Esophagus squamous epithelium (tissue), 5 donors: ENCODE data around the gene SLC6A7. TPM values are rescaled to one million over a fixed set of nuclear protein-coding genes. Genes with fewer than 3 reads are reported as not detected.

Experiments
- DNase-seq: peaks from one replicate; lab custom pipeline; 2025; lab: John Stamatoyannopoulos, UW
- H3K27ac ChIP-seq, 4 donors: fragments of 200-600 bp; sonication (generic); one replicate each; pipeline ENCODE4 v1.5.1; 2016 to 2019; ENCODE audit warnings: mild to moderate bottlenecking in 1 of 4
- H3K27me3 ChIP-seq, 4 donors: fragments of 200-600 bp; sonication (generic); 1 replicate in 3 of 4; 2 replicates in 1 of 4; pipeline versions ENCODE4 v1.5.1 to v1.6.0; 2017 to 2021; ENCODE audit warnings: antibody characterized with exemption in 1 of 4
- H3K36me3 ChIP-seq, 3 donors: fragments of 200-600 bp; sonication (generic); one replicate each; pipeline ENCODE4 v1.5.1; 2016 to 2019
- H3K4me1 ChIP-seq, 3 donors: fragments of 200-600 bp; sonication (generic); one replicate each; pipeline ENCODE4 v1.5.1; 2017 to 2019
- H3K4me3 ChIP-seq, 4 donors: fragments of 200-600 bp; sonication (generic); 1 replicate in 3 of 4; 2 replicates in 1 of 4; pipeline ENCODE4 v1.5.1; 2016 to 2019; ENCODE audit warnings: mild to moderate bottlenecking in 2 of 4, moderate library complexity in 1 of 4
- H3K9me3 ChIP-seq, 3 donors: fragments of 200-600 bp; sonication (generic); one replicate each; pipeline ENCODE4 v1.5.1; 2016 to 2019
- POLR2A ChIP-seq, 4 donors: fragments of 450-650 bp; IDR thresholded peaks; one replicate each; pipeline ENCODE4 v1.6.1; 2017; ENCODE audit warnings: antibody characterized with exemption in 4 of 4, mild to moderate bottlenecking in 4 of 4, moderate library complexity in 3 of 4
- WGBS, 2 donors: methylation state at CpG; one replicate each; pipeline ENCODE4 v1.1.5; 2018; 5-methylcytosine and 5-hydroxymethylcytosine counted together
- intact Hi-C: fragments of 100-400 bp; cut with DNase I; formaldehyde crosslinking; loops from one replicate; pipeline ENCODE4 v1.15.0; 2022
- total RNA-seq, 4 donors: library from RNA; depleted of rRNA; stranded (reverse); fragments of >200 nt; gene quantifications; one replicate each; pipeline ENCODE4 v1.1.0, GENCODE V29; 2016
- TF ChIP-seq, protein P1 (sequence below), 6 experiments: fragments of 450-650 bp in 4 of 6; fragments of 200-600 bp in 2 of 6; sonication (generic) in 2 of 6; IDR thresholded peaks; one replicate each; pipeline ENCODE4 v1.5.1; 2016 to 2019; ENCODE audit warnings: antibody characterized with exemption in 6 of 6, mild to moderate bottlenecking in 4 of 6, moderate library complexity in 4 of 6
- donor health status: DM: yes; HTN: yes; CAD: no.

The SLC6A7 gene
- total RNA-seq, 4 donors from 2014 or later: not detected

DNA sequence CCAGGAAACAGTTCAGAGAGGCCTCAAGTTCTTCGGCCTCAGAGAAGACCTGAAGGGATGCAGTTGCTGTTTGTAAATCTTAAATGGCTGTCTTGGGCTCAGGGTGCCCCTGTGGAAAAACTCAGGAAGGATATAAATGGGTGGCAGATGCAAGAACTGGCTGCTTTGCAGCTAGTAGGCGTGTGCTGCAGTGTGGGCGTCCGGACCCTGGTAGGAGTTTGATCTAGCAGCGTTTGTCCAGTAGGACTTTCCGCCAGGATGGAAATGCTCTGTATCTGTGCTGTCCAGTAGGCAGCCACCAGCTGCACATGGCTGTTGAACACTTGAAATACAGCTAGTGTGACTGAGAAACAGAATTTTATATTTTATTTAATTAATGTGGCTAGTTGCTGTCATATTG is 15.6 kb upstream of the SLC6A7 start:
- no peak for DNase-seq
- intact Hi-C loops: no loop called here
- WGBS, 2 donors: 90 to 91% methylated on average over 5 to 6 of the region's 6 CpGs
- H3K4me1 ChIP-seq: peaks cover 0 to 6% (median 0%) of the 10 kb centered on the region in 3 donors
- H3K4me3 ChIP-seq: no peak overlapping the region
- H3K36me3 ChIP-seq: no peaks in the 10 kb centered on the region
- H3K27ac ChIP-seq: no peak overlapping the region
- TF ChIP-seq POLR2A (IDR thresholded peaks at IDR 0.05): no peak
- TF ChIP-seq, protein P1, sequence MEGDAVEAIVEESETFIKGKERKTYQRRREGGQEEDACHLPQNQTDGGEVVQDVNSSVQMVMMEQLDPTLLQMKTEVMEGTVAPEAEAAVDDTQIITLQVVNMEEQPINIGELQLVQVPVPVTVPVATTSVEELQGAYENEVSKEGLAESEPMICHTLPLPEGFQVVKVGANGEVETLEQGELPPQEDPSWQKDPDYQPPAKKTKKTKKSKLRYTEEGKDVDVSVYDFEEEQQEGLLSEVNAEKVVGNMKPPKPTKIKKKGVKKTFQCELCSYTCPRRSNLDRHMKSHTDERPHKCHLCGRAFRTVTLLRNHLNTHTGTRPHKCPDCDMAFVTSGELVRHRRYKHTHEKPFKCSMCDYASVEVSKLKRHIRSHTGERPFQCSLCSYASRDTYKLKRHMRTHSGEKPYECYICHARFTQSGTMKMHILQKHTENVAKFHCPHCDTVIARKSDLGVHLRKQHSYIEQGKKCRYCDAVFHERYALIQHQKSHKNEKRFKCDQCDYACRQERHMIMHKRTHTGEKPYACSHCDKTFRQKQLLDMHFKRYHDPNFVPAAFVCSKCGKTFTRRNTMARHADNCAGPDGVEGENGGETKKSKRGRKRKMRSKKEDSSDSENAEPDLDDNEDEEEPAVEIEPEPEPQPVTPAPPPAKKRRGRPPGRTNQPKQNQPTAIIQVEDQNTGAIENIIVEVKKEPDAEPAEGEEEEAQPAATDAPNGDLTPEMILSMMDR (IDR thresholded peaks at IDR 0.05): no peak
- peaks cover 0 to 14% (median 0%) of the 10 kb centered on the region in 4 donors for H3K27me3 ChIP-seq
- H3K9me3 ChIP-seq: no peaks in the 10 kb centered on the region

GRCh38 chr5:150175076-150175475 is 14.8 kb upstream of the SLC6A7 start:
- 13 to 40% methylated on average over 1 of the region's 1 CpG for WGBS, 2 donors
- Histone ChIP-seq H3K27ac (no peak overlapping the region), H3K36me3 (no peaks in the 10 kb centered on the region), H3K4me3 (no peak overlapping the region), H3K4me1 (peaks cover 0 to 14% (median 6%) of the 10 kb centered on the region in 3 donors), H3K27me3 (peaks cover 0 to 8% (median 0%) of the 10 kb centered on the region in 4 donors), H3K9me3 (no peaks in the 10 kb centered on the region)
- DNase-seq: no peak
- TF ChIP-seq, protein P1 (IDR thresholded peaks at IDR 0.05): no peak
- TF ChIP-seq POLR2A (IDR thresholded peaks at IDR 0.05): no peak
- intact Hi-C loops: no loop called here

DNA sequence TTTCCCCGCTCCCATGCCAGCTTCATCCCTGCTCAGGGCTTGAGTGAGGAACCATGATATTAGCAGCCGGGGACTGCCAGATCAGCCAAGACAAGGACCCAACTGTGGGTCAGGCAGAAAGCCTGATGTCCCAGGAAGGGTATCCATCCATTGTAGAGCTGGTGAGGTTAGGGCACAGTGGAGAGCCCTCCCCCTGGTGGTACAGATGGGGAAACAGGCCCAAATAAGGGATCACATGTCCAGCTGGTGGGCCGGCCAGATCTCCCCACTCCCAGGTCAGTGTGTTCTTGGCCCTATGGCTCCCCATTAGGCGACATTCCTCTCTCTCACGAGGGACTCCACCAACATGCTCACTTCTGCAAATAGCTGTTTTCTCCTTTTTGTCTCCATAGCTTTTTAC is 14.3 kb upstream of the SLC6A7 start:
- Histone ChIP-seq H3K4me3 (no peak overlapping the region), H3K4me1 (peaks cover 2 to 19% (median 9%) of the 10 kb centered on the region in 3 donors), H3K27me3 (peaks cover 0 to 4% (median 0%) of the 10 kb centered on the region in 4 donors), H3K36me3 (no peaks in the 10 kb centered on the region), H3K27ac (no peak overlapping the region), H3K9me3 (no peaks in the 10 kb centered on the region)
- intact Hi-C loops: no loop called here
- WGBS, 2 donors: 59 to 62% methylated on average over 4 of the region's 5 CpGs
- TF ChIP-seq POLR2A (IDR thresholded peaks at IDR 0.05): no peak
- TF ChIP-seq, protein P1 (IDR thresholded peaks at IDR 0.05): peak in 3 of 6 experiments; percentile 15 to 23 (median 16)
- DNase-seq: no peak

DNA sequence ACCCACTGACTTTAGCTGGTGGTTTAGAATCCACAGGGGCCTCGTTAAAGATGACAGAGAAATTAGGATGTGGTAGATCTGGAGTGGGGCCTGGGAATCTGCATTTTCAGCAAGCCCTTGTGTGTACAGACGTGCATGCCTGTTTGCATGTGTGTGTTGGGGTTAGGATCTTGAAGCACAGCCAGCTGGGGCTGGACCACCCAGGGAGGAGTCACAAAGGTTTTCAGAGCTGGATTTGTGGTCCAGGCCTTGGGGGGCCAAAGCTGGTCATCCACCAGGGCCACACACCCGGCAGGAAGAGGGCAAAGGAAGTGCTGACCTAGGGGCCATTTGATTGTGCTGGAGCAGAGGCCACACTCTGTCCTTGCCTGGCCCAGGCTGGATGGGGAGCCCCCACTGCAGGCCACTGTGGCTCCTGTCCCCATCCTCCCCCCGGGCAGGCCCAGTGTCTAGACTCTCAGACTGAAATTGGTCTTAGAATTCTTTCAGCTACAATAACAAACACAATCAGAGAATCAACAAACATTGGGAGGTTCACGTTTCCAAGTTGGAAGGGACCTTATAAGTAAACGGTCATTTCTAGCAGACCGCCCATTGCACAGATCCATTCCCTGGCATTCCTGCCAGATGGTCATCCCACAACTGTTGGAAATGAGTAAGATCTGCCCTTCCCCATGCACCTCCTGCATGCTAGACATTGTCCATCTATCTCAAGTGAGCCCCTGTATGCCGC is 13.0 kb upstream of the SLC6A7 start:
- no peak for DNase-seq
- Histone ChIP-seq H3K9me3 (no peaks in the 10 kb centered on the region), H3K4me1 (peaks cover 5 to 32% (median 18%) of the 10 kb centered on the region in 3 donors), H3K27ac (peak overlapping the region in 1 of 4 donors; percentile 11), H3K4me3 (no peak overlapping the region), H3K27me3 (no peaks in the 10 kb centered on the region), H3K36me3 (no peaks in the 10 kb centered on the region)
- no peak for TF ChIP-seq POLR2A (IDR thresholded peaks at IDR 0.05)
- TF ChIP-seq, protein P1 (IDR thresholded peaks at IDR 0.05): no peak
- intact Hi-C loops: no loop called here
- WGBS, 2 donors: 65 to 73% methylated on average over 6 of the region's 8 CpGs

- TF ChIP-seq, protein P1 (IDR thresholded peaks at IDR 0.05): no peak
- no peak for TF ChIP-seq POLR2A (IDR thresholded peaks at IDR 0.05)
- intact Hi-C loops: no loop called here
- Histone ChIP-seq H3K27me3 (peaks cover 0 to 6% (median 0%) of the 10 kb centered on the region in 4 donors), H3K4me1 (peaks cover 5 to 39% (median 18%) of the 10 kb centered on the region in 3 donors), H3K4me3 (no peak overlapping the region), H3K36me3 (no peaks in the 10 kb centered on the region), H3K27ac (peak overlapping the region in 1 of 4 donors; percentile 13), H3K9me3 (no peaks in the 10 kb centered on the region)
- DNase-seq: no peak
- WGBS, 2 donors: 20 to 76% methylated on average over 1 to 3 of the region's 4 CpGs
Observed at GRCh38 chr5:150177721-150178120, 12.1 kb upstream of the SLC6A7 start.
